HG03442 (cell line): ENCODE results near the gene ARMC12.

Source experiments
- ATAC-seq: cut with Tn5 transposase; IDR thresholded peaks from one replicate; pipeline ENCODE4 v1.9.1; 2021; ENCODE audit warnings: mild to moderate bottlenecking, moderate library complexity; ENCODE audit not compliant: unreplicated experiment

ARMC12 gene

GRCh38 chr6:35718375-35718736, 18.5 kb upstream of the ARMC12 start:
- no peak for ATAC-seq

DNA sequence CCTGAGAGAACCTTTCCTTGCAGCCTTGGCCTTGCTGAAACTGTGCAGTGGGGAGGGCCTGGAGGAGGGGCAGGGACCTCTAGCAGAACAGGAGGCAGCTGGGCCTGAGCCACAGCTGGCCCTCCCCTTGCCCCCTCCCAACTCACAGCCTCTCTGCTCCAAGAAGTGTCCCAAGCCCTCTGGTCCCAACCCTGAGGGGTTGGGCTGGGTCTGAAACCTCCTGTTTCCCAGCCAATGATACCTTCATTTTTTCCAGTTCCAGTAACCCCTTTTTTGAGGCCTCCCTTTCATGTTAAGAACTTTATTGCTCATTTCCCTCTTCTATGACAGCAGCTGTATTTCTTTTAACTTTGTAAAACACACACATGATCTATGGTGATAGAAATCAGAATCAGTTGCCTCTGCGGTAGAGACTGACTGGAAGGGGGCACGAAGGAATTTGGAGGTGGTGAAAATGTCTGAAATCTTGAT, 17.9 kb upstream of the ARMC12 start:
- ATAC-seq, result no peak

GRCh38 chr6:35719404-35719829, 17.4 kb upstream of the ARMC12 start:
- peak; percentile 20 for ATAC-seq

DNA sequence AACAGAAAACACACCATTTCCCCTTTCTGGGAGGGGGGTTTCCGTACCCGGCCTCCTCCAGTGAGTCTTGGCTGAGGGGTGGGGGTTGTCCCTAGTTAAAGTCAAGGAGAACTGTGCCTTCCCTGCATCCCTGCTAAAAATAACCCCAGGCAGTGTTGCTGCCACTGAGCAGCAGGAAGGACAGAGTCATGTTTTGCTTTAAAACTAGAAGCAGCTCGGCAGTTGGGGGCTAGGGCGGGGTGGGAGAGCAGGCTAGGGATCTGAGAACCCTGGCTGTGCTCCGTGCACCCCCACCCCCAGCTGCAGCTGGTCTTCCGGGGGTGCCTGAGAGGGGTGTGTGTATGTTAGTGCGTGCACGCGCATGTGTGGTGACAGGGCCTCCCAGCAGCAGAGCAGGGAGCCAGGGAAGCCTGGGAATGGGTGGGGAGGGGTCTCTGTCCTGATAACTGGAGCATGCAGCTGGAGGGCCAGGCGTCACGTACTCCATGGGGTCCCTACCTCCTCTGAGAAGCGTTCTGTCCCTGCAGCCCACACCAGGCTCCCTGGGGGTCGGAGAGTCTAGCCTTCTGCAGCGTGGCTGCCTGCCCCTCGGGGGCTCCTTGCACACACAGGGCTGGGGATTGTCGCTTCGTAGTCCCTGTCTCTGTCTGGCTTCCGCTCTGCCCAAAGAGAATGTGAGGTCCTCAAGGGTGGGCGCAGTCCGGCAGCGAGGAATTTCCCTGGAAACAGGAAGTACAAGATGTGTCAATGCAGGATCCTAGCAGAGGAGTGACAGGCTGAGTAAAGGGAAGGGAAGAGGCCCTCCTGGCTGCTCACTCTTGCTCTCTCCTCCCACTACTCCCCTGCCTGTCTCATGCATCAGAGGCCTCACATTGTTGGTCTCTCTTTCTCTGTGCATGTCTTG, 16.8 kb upstream of the ARMC12 start:
- ATAC-seq, result peak; percentile 44

DNA sequence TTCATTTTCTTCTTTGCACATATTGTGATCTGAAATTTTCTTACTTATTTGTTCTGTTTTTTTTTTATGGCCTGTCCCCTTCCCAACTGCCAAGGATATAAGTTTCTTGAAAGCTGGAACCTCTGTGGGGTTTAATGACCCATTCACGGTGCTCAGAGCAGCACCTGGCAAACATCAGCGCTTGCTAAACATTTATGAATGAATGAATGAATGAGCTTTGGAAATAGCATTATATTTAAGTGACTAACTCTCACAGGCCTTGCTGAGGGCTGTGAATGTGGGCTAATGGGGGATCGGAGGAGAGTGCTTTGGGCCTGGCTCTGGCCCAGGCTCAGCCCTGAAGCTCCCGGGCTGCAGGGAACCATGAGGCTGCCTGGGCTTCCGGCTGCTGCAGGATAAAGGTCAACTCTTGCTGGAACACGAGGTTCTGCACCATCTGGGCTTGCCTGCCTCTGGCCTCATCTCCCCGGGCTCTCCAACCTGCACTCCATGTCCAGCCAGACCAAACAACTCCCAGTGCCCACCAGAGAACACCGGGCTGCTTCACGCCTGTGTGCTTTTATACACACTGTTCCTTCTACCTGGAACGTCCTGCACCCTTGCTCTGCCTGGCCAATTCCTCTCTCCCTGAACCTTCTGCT, 14.6 kb upstream of the ARMC12 start:
- no peak for ATAC-seq

DNA sequence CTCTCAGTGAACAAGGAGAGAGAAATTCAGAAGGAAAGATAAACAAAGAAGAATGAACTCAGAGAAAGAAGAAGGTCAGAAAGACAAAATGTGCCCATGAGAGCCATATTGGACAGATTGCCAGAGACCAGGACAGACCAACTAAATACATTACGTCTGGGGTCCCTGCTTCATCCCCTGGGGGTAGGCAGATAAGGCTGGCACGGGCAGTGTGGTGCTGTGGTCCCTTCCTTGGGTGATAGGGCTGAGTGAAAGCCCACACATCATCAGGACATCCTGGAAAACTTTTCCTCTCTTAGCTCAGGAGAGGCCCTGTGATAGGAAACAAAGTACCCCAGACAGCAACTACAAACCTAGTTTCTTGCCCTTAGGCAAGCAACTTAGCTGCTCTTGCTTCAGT, 13.2 kb upstream of the ARMC12 start:
- no peak for ATAC-seq

GRCh38 chr6:35724059-35724458, 12.8 kb upstream of the ARMC12 start:
- no peak for ATAC-seq

DNA sequence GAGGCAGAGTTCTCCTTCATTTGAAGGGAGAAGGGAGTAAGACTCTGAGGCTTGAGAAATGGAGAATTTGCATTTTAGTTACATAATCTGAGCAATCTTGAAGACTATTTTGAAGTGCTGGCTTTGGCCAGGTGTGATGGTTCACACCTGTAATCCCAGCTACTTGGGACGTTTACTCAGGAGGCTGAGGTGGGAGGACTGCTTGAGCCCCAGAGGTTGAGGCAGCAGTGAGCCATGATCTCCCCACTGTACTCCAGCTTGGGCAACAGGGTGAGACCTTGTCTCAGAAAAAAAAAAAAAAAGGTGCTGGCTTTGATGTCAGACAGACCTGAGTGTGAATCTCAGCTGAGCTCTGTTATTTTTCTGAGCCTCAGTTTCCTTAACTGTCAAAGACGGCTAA, 12.4 kb upstream of the ARMC12 start:
- no peak for ATAC-seq

GRCh38 chr6:35725081-35725708, 11.6 kb upstream of the ARMC12 start:
- ATAC-seq, result no peak

GRCh38 chr6:35725721-35726438, 11.0 kb upstream of the ARMC12 start:
- ATAC-seq, result no peak

- no peak for ATAC-seq
Observed at GRCh38 chr6:35727231-35727934, 9.4 kb upstream of the ARMC12 start.

GRCh38 chr6:35727935-35728682, 8.7 kb upstream of the ARMC12 start:
- ATAC-seq, result peak; percentile 33

- no peak for ATAC-seq
Observed at GRCh38 chr6:35728683-35729678, 7.9 kb upstream of the ARMC12 start.

- no peak for ATAC-seq
Observed at GRCh38 chr6:35729722-35730121, 7.1 kb upstream of the ARMC12 start.

GRCh38 chr6:35730745-35731413, 6.0 kb upstream of the ARMC12 start:
- ATAC-seq, result no peak

- ATAC-seq, result peak; percentile 50
Observed at GRCh38 chr6:35731414-35731735, 5.5 kb upstream of the ARMC12 start.

DNA sequence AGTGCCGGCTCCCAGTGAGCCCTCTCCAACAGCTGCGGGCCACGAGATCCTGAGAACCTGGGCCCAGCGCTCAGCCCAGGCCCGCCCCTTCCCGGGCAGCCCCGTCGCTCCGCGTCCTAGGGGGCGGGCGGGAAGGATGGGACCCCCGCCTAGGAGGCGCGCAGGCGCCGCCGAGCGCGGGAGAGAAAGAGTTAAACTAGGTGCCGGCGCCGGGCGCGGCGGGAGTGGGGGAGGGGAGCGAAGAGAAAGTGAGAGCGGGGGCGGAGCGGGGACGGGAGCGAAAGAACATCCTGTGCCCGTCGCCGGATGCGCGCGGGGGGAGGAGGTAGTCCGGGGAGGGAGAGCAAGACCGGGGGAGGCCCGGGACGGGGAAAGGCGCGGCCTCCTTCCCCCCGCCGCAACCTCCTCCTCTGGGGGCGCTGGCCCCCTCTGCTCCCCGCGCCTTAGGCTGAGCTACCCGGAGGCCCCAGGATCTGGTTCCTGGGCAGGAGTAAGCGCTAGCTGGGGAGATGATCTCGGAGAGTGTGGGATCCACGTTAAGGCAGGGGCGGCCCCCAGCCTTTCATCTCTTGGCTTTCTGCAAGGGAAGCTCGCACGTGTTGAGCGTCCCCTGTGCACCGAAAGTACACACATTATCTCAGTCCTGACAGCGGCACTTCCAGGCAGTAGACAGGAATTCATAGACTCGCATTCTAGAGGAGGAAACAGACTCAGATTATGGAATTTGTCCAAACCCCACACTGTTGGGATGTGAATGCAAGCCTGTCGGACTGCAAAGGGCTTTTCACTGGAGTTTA, 4.9 kb upstream of the ARMC12 start:
- ATAC-seq, result peak; percentile 34
